Body of pancreas (tissue), 4 donors: ENCODE data around the gene FGR.

Source experiments
- POLR2A ChIP-seq, 3 donors: fragments of 450-650 bp; IDR thresholded peaks; one replicate each; pipeline ENCODE4 v1.6.1; 2016; ENCODE audit warnings: antibody characterized with exemption in 3 of 3, mild to moderate bottlenecking in 2 of 3
- TF ChIP-seq, protein P1 (sequence below), 7 experiments: fragments of 450-650 bp in 4 of 7; fragments of 200-600 bp in 3 of 7; sonication (generic) in 3 of 7; IDR thresholded peaks; one replicate each; pipeline ENCODE4 v1.5.1; 2016 to 2019; ENCODE audit warnings: antibody characterized with exemption in 7 of 7

DNA sequence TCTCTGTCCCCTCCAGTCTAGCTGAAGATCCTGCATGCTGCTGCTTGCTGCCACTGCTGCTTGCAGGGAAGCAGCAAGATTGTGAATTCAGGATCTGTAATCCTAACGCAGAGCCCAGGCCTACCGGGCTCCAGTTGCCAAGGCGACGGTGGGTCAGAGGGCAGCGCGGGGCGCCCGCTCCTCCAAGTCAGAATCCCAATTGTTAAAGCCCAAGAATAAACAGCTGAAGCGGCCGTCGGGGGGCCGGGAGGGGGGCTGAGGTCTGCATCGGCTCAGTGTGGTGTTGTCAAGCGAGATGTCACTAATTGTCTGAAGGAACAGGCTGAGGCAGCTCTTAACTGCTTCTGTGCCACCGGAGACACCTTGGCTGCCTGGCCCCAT is 67.8 kb downstream of the FGR start:
- TF ChIP-seq, protein P1, sequence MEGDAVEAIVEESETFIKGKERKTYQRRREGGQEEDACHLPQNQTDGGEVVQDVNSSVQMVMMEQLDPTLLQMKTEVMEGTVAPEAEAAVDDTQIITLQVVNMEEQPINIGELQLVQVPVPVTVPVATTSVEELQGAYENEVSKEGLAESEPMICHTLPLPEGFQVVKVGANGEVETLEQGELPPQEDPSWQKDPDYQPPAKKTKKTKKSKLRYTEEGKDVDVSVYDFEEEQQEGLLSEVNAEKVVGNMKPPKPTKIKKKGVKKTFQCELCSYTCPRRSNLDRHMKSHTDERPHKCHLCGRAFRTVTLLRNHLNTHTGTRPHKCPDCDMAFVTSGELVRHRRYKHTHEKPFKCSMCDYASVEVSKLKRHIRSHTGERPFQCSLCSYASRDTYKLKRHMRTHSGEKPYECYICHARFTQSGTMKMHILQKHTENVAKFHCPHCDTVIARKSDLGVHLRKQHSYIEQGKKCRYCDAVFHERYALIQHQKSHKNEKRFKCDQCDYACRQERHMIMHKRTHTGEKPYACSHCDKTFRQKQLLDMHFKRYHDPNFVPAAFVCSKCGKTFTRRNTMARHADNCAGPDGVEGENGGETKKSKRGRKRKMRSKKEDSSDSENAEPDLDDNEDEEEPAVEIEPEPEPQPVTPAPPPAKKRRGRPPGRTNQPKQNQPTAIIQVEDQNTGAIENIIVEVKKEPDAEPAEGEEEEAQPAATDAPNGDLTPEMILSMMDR (IDR thresholded peaks at IDR 0.05): no peak
- TF ChIP-seq POLR2A (IDR thresholded peaks at IDR 0.05): no peak
